ENCODE measurements around the gene SDCCAG8.

The SDCCAG8 gene

DNA sequence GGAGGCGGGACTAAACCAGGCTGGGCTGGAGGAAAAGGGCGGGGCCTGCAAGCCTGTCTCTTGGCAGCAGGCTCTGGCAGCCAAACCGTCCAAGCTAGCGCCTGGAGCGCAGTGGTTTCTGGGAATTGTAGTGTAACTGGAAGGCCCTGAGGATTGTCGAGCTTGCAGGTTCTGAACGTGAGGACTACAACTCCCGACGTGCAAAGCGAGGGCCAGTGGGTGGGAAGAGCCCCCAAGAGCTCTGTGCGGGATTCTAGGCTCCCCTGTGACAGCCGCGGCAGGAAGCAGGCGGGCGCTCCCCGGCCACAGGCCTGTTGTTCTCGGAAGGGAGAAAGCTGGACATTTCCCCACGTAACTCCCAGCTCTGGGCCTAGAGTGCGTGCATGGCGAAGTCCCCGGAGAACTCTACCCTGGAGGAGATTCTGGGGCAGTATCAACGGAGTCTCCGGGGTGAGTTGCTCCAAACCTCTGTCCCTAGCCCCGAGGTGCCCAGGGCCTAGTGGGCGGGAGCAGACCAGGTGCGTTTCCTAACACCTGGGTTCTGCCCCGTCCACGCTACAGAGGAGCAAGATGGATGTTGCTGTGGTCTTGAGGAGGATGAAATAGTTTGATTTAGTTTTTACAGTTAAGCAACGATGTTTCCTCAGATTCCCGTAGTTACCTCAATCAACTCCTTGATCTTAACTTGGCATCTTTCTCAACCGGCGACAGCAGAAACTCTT lies at the start of gene SDCCAG8 (continued):
- TF ChIP-seq ZBTB1 (tag by site-specific recombination; IDR thresholded peaks at IDR 0.05) (peak; percentile 87; the same call in 1 of the 2 replicates), ZFP69B (tag by site-specific recombination; IDR thresholded peaks at IDR 0.05) (0 out of 2 replicates have a peak, but pooled peaks have one; percentile 31), FEZF1 (tag by site-specific recombination; IDR thresholded peaks at IDR 0.05) (0 out of 2 replicates have a peak, but pooled peaks have one; percentile 5), KLF1 (tag by site-specific recombination; IDR thresholded peaks at IDR 0.05) (peak; percentile 29; the same call in 1 of the 2 replicates), ZSCAN23 (tag by site-specific recombination; IDR thresholded peaks at IDR 0.05) (peak; percentile 61; the same call in 1 of the 2 replicates), ZNF16 (tag by site-specific recombination; IDR thresholded peaks at IDR 0.05; ENCODE audit: low read depth) (0 out of 2 replicates have a peak, but pooled peaks have one; percentile 16), ZNF138 (tag by site-specific recombination; IDR thresholded peaks at IDR 0.05; ENCODE audit: borderline replicate concordance) (peak; percentile 83; the same call in 1 of the 2 replicates), ZNF112 (tag by site-specific recombination; IDR thresholded peaks at IDR 0.05) (no peak), SP3 (tag by site-specific recombination; IDR thresholded peaks at IDR 0.05) (peak; percentile 97), ZNF19 (tag by site-specific recombination; IDR thresholded peaks at IDR 0.05; ENCODE audit: low read depth) (no peak), ZSCAN16 (tag by site-specific recombination; IDR thresholded peaks at IDR 0.05) (peak; percentile 71), ZNF140 (tag by site-specific recombination; IDR thresholded peaks at IDR 0.05) (no peak), OVOL3 (tag by site-specific recombination; IDR thresholded peaks at IDR 0.05) (peak; percentile 87; the same call in 1 of the 2 replicates), ZNF311 (tag by site-specific recombination; IDR thresholded peaks at IDR 0.05; ENCODE audit: borderline replicate concordance) (no peak), ZNF791 (tag by site-specific recombination; IDR thresholded peaks at IDR 0.05) (no peak), ZFP41 (tag by site-specific recombination; IDR thresholded peaks at IDR 0.05; ENCODE audit: borderline replicate concordance) (no peak), ZNF585B (tag by site-specific recombination; IDR thresholded peaks at IDR 0.05) (no peak), ZNF654 (tag by site-specific recombination; IDR thresholded peaks at IDR 0.05; ENCODE audit: low read depth) (no peak), EGR2 (tag by site-specific recombination; IDR thresholded peaks at IDR 0.05; ENCODE audit: low read depth) (peak; percentile 85), ZEB2 (tag by site-specific recombination; IDR thresholded peaks at IDR 0.05) (peak; percentile 74), ZNF837 (tag by site-specific recombination; IDR thresholded peaks at IDR 0.05) (no peak), ZNF449 (tag by site-specific recombination; IDR thresholded peaks at IDR 0.05) (peak; percentile 13; the same call in 1 of the 2 replicates), GLI2 (tag by site-specific recombination; IDR thresholded peaks at IDR 0.05; ENCODE audit: borderline replicate concordance, low read depth) (no peak), ZNF692 (tag by site-specific recombination; IDR thresholded peaks at IDR 0.05) (peak; percentile 59)
- TF ChIP-seq, protein P1, sequence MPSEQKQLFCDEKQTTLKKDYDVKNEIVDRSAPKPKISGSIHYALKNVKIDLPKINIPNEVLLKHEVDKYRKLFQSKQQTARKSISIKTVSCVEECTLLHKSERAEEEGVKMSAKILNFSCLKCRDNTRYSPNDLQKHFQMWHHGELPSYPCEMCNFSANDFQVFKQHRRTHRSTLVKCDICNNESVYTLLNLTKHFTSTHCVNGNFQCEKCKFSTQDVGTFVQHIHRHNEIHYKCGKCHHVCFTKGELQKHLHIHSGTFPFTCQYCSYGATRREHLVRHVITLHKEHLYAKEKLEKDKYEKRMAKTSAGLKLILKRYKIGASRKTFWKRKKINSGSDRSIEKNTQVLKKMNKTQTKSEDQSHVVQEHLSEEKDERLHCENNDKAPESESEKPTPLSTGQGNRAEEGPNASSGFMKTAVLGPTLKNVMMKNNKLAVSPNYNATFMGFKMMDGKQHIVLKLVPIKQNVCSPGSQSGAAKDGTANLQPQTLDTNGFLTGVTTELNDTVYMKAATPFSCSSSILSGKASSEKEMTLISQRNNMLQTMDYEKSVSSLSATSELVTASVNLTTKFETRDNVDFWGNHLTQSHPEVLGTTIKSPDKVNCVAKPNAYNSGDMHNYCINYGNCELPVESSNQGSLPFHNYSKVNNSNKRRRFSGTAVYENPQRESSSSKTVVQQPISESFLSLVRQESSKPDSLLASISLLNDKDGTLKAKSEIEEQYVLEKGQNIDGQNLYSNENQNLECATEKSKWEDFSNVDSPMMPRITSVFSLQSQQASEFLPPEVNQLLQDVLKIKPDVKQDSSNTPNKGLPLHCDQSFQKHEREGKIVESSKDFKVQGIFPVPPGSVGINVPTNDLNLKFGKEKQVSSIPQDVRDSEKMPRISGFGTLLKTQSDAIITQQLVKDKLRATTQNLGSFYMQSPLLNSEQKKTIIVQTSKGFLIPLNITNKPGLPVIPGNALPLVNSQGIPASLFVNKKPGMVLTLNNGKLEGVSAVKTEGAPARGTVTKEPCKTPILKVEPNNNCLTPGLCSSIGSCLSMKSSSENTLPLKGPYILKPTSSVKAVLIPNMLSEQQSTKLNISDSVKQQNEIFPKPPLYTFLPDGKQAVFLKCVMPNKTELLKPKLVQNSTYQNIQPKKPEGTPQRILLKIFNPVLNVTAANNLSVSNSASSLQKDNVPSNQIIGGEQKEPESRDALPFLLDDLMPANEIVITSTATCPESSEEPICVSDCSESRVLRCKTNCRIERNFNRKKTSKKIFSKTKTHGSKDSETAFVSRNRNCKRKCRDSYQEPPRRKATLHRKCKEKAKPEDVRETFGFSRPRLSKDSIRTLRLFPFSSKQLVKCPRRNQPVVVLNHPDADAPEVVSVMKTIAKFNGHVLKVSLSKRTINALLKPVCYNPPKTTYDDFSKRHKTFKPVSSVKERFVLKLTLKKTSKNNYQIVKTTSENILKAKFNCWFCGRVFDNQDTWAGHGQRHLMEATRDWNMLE (tag by site-specific recombination; conservative IDR thresholded peaks at IDR 0.05; ENCODE audit: low read depth) = 0 out of 2 replicates have a peak, but pooled peaks have one; percentile 19
- TF ChIP-seq, protein P2, sequence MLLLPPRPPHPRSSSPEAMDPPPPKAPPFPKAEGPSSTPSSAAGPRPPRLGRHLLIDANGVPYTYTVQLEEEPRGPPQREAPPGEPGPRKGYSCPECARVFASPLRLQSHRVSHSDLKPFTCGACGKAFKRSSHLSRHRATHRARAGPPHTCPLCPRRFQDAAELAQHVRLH (tag by site-specific recombination; IDR thresholded peaks at IDR 0.05) = peak; percentile 76; the same call in 1 of the 2 replicates
- TF ChIP-seq, protein P3, sequence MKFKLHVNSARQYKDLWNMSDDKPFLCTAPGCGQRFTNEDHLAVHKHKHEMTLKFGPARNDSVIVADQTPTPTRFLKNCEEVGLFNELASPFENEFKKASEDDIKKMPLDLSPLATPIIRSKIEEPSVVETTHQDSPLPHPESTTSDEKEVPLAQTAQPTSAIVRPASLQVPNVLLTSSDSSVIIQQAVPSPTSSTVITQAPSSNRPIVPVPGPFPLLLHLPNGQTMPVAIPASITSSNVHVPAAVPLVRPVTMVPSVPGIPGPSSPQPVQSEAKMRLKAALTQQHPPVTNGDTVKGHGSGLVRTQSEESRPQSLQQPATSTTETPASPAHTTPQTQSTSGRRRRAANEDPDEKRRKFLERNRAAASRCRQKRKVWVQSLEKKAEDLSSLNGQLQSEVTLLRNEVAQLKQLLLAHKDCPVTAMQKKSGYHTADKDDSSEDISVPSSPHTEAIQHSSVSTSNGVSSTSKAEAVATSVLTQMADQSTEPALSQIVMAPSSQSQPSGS (tag by site-specific recombination; IDR thresholded peaks at IDR 0.05; ENCODE audit: low read depth) = no peak
- TF ChIP-seq, protein P4, sequence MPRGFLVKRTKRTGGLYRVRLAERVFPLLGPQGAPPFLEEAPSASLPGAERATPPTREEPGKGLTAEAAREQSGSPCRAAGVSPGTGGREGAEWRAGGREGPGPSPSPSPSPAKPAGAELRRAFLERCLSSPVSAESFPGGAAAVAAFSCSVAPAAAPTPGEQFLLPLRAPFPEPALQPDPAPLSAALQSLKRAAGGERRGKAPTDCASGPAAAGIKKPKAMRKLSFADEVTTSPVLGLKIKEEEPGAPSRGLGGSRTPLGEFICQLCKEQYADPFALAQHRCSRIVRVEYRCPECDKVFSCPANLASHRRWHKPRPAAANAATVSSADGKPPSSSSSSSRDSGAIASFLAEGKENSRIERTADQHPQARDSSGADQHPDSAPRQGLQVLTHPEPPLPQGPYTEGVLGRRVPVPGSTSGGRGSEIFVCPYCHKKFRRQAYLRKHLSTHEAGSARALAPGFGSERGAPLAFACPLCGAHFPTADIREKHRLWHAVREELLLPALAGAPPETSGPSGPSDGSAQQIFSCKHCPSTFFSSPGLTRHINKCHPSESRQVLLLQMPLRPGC (tag by site-specific recombination; IDR thresholded peaks at IDR 0.05) = peak; percentile 65; the same call in 1 of the 2 replicates

All from HEK293 (cell line).